ENCODE results near the gene HSPG2. TPM values are rescaled to one million over a fixed set of nuclear protein-coding genes. Genes with fewer than 3 reads are reported as not detected.

HSPG2 gene
- polyA plus RNA-seq, 1 donor from 2014 or later = 0.79 TPM

- Histone ChIP-seq H3K4me3 (ENCODE audit: low read length) (no peak overlapping the region), H3K36me3 (ENCODE audit: insufficient read depth, low read length) (no peaks in the 10 kb centered on the region), H3K79me2 (replicated peaks; ENCODE audit: insufficient read depth, low read length) (no peaks in the 10 kb centered on the region), H3K9me3 (ENCODE audit: low read length) (no peaks in the 10 kb centered on the region), H2AFZ (ENCODE audit: low read depth, low read length) (no peak overlapping the region), H3K9ac (ENCODE audit: low read length) (no peak overlapping the region), H4K20me1 (ENCODE audit: insufficient read depth) (no peaks in the 10 kb centered on the region), H3K27me3 (ENCODE audit: insufficient read depth, low read depth, low read length) (no peaks in the 10 kb centered on the region), H3K9me2 (ENCODE audit: insufficient read depth, low read length) (no peaks in the 10 kb centered on the region), H3K4me2 (ENCODE audit: low read length) (no peak overlapping the region), H3K27ac (ENCODE audit: low read length) (no peak overlapping the region), H3F3A (ENCODE audit: insufficient read depth, low read length, poor library complexity, severe bottlenecking) (no peaks in the 10 kb centered on the region)
- TF ChIP-seq EZH2 (IDR thresholded peaks at IDR 0.05; ENCODE audit: borderline replicate concordance, insufficient read depth, low read length, poor library complexity, severe bottlenecking) (no peak), EP300 (conservative IDR thresholded peaks at IDR 0.05; ENCODE audit: poor library complexity, severe bottlenecking) (no peak), RAD21 (conservative IDR thresholded peaks at IDR 0.05) (no peak)
Observed at GRCh38 chr1:21843996-21844395, 93.1 kb downstream of the HSPG2 start.

- Histone ChIP-seq H3K9me2 (ENCODE audit: insufficient read depth, low read length) (no peaks in the 10 kb centered on the region), H3K4me2 (ENCODE audit: low read length) (no peak overlapping the region), H3K27ac (ENCODE audit: low read length) (no peak overlapping the region), H3F3A (ENCODE audit: insufficient read depth, low read length, poor library complexity, severe bottlenecking) (no peaks in the 10 kb centered on the region), H3K4me3 (ENCODE audit: low read length) (no peak overlapping the region), H2AFZ (ENCODE audit: low read depth, low read length) (no peak overlapping the region), H3K36me3 (ENCODE audit: insufficient read depth, low read length) (no peaks in the 10 kb centered on the region), H3K27me3 (ENCODE audit: insufficient read depth, low read depth, low read length) (no peaks in the 10 kb centered on the region), H3K9me3 (ENCODE audit: low read length) (no peaks in the 10 kb centered on the region), H3K79me2 (replicated peaks; ENCODE audit: insufficient read depth, low read length) (no peaks in the 10 kb centered on the region), H3K9ac (ENCODE audit: low read length) (no peak overlapping the region), H4K20me1 (ENCODE audit: insufficient read depth) (no peaks in the 10 kb centered on the region)
- no peak for TF ChIP-seq SMC3 (conservative IDR thresholded peaks at IDR 0.05; ENCODE audit: poor library complexity)
- TF ChIP-seq RAD21 (conservative IDR thresholded peaks at IDR 0.05) = no peak
- no peak for TF ChIP-seq MXI1 (conservative IDR thresholded peaks at IDR 0.05; ENCODE audit: poor library complexity, severe bottlenecking)
- no peak for TF ChIP-seq CTCF (IDR thresholded peaks at IDR 0.05; ENCODE audit: poor library complexity, severe bottlenecking)
- no peak for TF ChIP-seq POLR2AphosphoS5 (IDR thresholded peaks at IDR 0.05)
- TF ChIP-seq, protein P1, sequence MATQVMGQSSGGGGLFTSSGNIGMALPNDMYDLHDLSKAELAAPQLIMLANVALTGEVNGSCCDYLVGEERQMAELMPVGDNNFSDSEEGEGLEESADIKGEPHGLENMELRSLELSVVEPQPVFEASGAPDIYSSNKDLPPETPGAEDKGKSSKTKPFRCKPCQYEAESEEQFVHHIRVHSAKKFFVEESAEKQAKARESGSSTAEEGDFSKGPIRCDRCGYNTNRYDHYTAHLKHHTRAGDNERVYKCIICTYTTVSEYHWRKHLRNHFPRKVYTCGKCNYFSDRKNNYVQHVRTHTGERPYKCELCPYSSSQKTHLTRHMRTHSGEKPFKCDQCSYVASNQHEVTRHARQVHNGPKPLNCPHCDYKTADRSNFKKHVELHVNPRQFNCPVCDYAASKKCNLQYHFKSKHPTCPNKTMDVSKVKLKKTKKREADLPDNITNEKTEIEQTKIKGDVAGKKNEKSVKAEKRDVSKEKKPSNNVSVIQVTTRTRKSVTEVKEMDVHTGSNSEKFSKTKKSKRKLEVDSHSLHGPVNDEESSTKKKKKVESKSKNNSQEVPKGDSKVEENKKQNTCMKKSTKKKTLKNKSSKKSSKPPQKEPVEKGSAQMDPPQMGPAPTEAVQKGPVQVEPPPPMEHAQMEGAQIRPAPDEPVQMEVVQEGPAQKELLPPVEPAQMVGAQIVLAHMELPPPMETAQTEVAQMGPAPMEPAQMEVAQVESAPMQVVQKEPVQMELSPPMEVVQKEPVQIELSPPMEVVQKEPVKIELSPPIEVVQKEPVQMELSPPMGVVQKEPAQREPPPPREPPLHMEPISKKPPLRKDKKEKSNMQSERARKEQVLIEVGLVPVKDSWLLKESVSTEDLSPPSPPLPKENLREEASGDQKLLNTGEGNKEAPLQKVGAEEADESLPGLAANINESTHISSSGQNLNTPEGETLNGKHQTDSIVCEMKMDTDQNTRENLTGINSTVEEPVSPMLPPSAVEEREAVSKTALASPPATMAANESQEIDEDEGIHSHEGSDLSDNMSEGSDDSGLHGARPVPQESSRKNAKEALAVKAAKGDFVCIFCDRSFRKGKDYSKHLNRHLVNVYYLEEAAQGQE (IDR thresholded peaks at IDR 0.05; ENCODE audit: borderline replicate concordance) = no peak
- no peak for TF ChIP-seq EP300 (conservative IDR thresholded peaks at IDR 0.05; ENCODE audit: poor library complexity, severe bottlenecking)
- no peak for TF ChIP-seq TAF1 (IDR thresholded peaks at IDR 0.05; ENCODE audit: low read depth)
- no peak for TF ChIP-seq EZH2 (IDR thresholded peaks at IDR 0.05; ENCODE audit: borderline replicate concordance, insufficient read depth, low read length, poor library complexity, severe bottlenecking)
Observed at GRCh38 chr1:21843208-21843607, 93.9 kb downstream of the HSPG2 start.

All from neural cell (in vitro differentiated cells).